A673 (cell line): Measurements from ENCODE around the gene ZNF837.

Experiments used
- EZH2 ChIP-seq: fragments of 200-600 bp; sonication (generic); IDR thresholded peaks from 2 replicates; pipeline ENCODE4 v1.6.1; 2017; ENCODE audit warnings: borderline replicate concordance, low read depth, mild to moderate bottlenecking, mixed read lengths, antibody characterized with exemption, low read length; ENCODE audit not compliant: poor library complexity, severe bottlenecking
- TF ChIP-seq, protein P1 (sequence below): fragments of 300-800, 200-600 bp; sonication (generic); conservative IDR thresholded peaks from 2 replicates; pipeline ENCODE4 v1.5.1; 2017; ENCODE audit warnings: low read depth, mild to moderate bottlenecking, antibody characterized with exemption, low read length, moderate library complexity, mixed read lengths

DNA sequence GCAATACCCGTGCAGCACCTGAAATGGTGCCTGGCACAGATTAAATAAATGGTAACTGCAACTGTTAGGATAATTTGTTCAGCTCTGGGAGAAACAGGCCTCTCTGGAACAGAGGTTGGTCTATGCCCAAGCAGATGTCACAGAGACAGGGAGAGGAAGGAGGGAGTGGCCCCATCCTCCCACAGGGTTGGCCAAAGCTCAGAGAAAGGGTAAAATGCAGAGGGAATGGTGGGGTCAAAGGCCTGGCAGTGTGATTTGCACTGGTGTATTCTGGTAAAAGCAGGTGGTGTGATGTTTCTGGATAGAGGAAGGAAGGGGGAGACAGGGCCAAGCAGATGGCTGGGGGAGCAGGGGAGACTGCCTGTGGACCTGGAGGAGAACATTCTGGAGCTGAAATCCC lies 44.6 kb downstream of the ZNF837 start:
- TF ChIP-seq, protein P1, sequence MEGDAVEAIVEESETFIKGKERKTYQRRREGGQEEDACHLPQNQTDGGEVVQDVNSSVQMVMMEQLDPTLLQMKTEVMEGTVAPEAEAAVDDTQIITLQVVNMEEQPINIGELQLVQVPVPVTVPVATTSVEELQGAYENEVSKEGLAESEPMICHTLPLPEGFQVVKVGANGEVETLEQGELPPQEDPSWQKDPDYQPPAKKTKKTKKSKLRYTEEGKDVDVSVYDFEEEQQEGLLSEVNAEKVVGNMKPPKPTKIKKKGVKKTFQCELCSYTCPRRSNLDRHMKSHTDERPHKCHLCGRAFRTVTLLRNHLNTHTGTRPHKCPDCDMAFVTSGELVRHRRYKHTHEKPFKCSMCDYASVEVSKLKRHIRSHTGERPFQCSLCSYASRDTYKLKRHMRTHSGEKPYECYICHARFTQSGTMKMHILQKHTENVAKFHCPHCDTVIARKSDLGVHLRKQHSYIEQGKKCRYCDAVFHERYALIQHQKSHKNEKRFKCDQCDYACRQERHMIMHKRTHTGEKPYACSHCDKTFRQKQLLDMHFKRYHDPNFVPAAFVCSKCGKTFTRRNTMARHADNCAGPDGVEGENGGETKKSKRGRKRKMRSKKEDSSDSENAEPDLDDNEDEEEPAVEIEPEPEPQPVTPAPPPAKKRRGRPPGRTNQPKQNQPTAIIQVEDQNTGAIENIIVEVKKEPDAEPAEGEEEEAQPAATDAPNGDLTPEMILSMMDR: no peak
- TF ChIP-seq EZH2: no peak
